Kidney (tissue), 14 donors: ENCODE measurements around the gene LENG8. TPM values are rescaled to one million over a fixed set of nuclear protein-coding genes. Genes with fewer than 3 reads are reported as not detected.

Experiments
- DNase-seq, 5 donors: peaks; one replicate each; pipeline ENCODE4 v3.0.0-alpha.2; 2013 to 2020
- FAIRE-seq: peaks from 2 replicates; lab custom pipeline; 2012; peaks lifted over from hg19 to GRCh38; lab: Jason Lieb, UNC
- H3K27ac ChIP-seq, 2 donors: one replicate each; pipeline ENCODE4 v1.7.0; 2013; ENCODE audit warnings: low read depth in 2 of 2, low read length in 2 of 2, inconsistent platforms in 1 of 2
- H3K27me3 ChIP-seq: one replicate; pipeline ENCODE4 v1.7.1; 2013; ENCODE audit warnings: low read length, inconsistent platforms; ENCODE audit not compliant: control insufficient read depth, insufficient read depth
- H3K36me3 ChIP-seq, 3 donors: one replicate each; pipeline versions ENCODE4 v1.7.0 to v1.7.1; 2013; ENCODE audit warnings: low read length in 3 of 3, control low read depth in 1 of 3, inconsistent platforms in 1 of 3; ENCODE audit not compliant: insufficient read depth in 3 of 3, control insufficient read depth in 2 of 3
- H3K4me1 ChIP-seq, 3 donors: one replicate each; pipeline versions ENCODE4 v1.7.0 to v1.7.1; 2013; ENCODE audit warnings: low read length in 3 of 3, inconsistent platforms in 1 of 3, low read depth in 1 of 3; ENCODE audit not compliant: control insufficient read depth in 2 of 3, insufficient read depth in 2 of 3
- H3K4me3 ChIP-seq, 3 donors: one replicate each; pipeline versions ENCODE4 v1.7.0 to v1.8.1; 2013; ENCODE audit warnings: low read length in 3 of 3, control low read depth in 1 of 3, inconsistent platforms in 1 of 3
- H3K9ac ChIP-seq, 3 donors: one replicate each; pipeline versions ENCODE4 v1.7.0 to v1.7.1; 2013; ENCODE audit warnings: low read length in 3 of 3, control low read depth in 1 of 3, inconsistent platforms in 1 of 3
- H3K9me3 ChIP-seq, 3 donors: one replicate each; pipeline versions ENCODE4 v1.7.0 to v1.7.1; 2013; ENCODE audit warnings: low read length in 3 of 3, control low read depth in 1 of 3, inconsistent platforms in 1 of 3; ENCODE audit not compliant: control insufficient read depth in 2 of 3, insufficient read depth in 1 of 3
- CTCF ChIP-seq: IDR thresholded peaks from 3 replicates; pipeline ENCODE4 v1.5.1; 2012; ENCODE audit warnings: mild to moderate bottlenecking, moderate library complexity, borderline replicate concordance; ENCODE audit not compliant: insufficient read depth; ENCODE audit errors: extremely low read depth
- intact Hi-C: fragments of 100-400 bp; cut with DNase I; formaldehyde crosslinking; loops from one replicate; pipeline ENCODE4 v1.11.1; 2022
- polyA plus RNA-seq: library from polyadenylated mRNA; stranded (reverse); fragments of 350-450 nt; fragmentation: Illumina TruSeq; extraction: RNeasy Lipid Tissue Mini Kit (QIAGEN cat#74804); gene quantifications from one replicate; pipeline ENCODE4 v1.2.3, GENCODE V29; 2014; ENCODE audit warnings: low read depth, low replicate concordance; ENCODE audit not compliant: insufficient read depth
- total RNA-seq: library from RNA; stranded (reverse); fragmentation: NEBNext Ultra II Directional; extraction: Animal tissue kit (Norgen Biotek cat#: 25700); gene quantifications from one replicate; pipeline ENCODE4 v1.2.1, GENCODE V29; 2021
- donor health status: control.
- donor health status: control.
- donor health status: control.
- donor health status: control.
- donor health status: control.
- donor health status: DM: yes; HTN: yes; CAD: no.
- donor health status: Normal renal cell carcinoma (clear cell type).

LENG8 gene
- total and polyA plus RNA-seq, 2 donors from 2014 or later, result 48.6 to 208 TPM

- intact Hi-C loops, result no loop called here
- Histone ChIP-seq H3K9ac (no peak overlapping the region), H3K4me1 (no peaks in the 10 kb centered on the region), H3K9me3 (no peaks in the 10 kb centered on the region), H3K27me3 (peaks cover 17% of the 10 kb centered on the region), H3K4me3 (no peak overlapping the region), H3K36me3 (no peaks in the 10 kb centered on the region), H3K27ac (no peak overlapping the region)
- TF ChIP-seq CTCF, result no peak
- no peak for FAIRE-seq
- no peak for DNase-seq
Measured at GRCh38 chr19:54415901-54416673, 32.9 kb upstream of the LENG8 start.

- Histone ChIP-seq H3K27ac (no peak overlapping the region), H3K36me3 (no peaks in the 10 kb centered on the region), H3K4me1 (no peaks in the 10 kb centered on the region), H3K27me3 (peaks cover 17% of the 10 kb centered on the region), H3K9me3 (no peaks in the 10 kb centered on the region), H3K9ac (no peak overlapping the region), H3K4me3 (no peak overlapping the region)
- FAIRE-seq, result no peak
- intact Hi-C loops, result no loop called here
- DNase-seq, result peak in 2 of 5 donors; percentile 50 to 55
- TF ChIP-seq CTCF, result no peak
Measured at GRCh38 chr19:54416695-54417491, 32.1 kb upstream of the LENG8 start.

- TF ChIP-seq CTCF, result no peak
- intact Hi-C loops, result no loop called here
- no peaks in the 10 kb centered on the region for H3K9me3 ChIP-seq
- no peaks in the 10 kb centered on the region for H3K36me3 ChIP-seq
- peaks cover 17% of the 10 kb centered on the region for H3K27me3 ChIP-seq
- H3K4me3 ChIP-seq, result no peak overlapping the region
- no peaks in the 10 kb centered on the region for H3K4me1 ChIP-seq
- H3K9ac ChIP-seq, result no peak overlapping the region
- H3K27ac ChIP-seq, result no peak overlapping the region
- FAIRE-seq (no peak), DNase-seq (peak in 2 of 5 donors; percentile 46 to 56)
Measured at GRCh38 chr19:54418030-54418929, 30.7 kb upstream of the LENG8 start.
